ENCODE measurements around the gene AKAP6.

Gene AKAP6

GRCh38 chr14:32841698-32842097 lies 512.6 kb downstream of the AKAP6 start:
- DNase-seq, result no peak

DNA sequence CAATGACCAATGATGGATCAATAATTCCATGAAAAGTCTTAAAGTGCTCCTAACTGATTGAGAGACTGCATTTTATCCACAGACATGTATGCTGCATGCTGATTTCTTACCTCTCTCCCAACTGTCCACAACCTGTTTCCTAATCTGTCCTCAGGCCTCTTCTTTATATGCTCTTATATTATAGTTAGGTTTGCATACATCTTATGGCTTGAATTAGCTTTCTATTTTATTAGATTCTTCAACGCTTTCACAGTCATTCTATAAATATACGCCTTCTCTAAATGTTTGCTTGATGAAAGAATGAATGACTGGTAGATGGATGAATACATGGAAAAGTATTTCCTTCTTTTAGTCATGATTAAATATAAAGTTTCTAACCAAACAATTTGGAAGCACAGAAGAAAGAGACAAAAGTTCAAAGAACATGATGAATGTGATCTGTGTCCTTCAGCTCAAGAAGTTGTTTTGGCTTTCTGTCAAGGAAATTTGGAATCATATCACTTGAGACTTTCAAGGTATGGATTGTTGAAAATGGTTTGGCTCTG lies 517.8 kb downstream of the AKAP6 start:
- no peak for DNase-seq

DNA sequence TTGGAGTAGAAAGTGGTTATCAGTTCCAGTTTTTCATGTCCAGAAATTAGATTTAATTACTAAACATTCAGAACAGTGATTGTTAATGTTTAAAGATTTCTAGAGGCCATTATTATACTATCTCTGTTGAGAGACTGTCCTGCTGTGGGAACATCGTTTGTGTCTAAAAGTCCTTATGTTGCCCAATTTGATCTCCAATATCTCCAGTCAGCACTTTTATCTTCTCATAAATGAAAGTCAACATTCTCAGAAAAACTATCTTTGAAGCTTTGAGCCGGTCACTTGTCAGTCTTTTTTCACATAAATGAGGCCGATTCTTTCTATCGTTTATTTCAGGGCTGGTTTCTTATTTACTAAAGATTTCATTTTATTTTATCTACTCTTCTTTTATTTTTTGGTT lies 518.8 kb downstream of the AKAP6 start:
- DNase-seq, result no peak

DNA sequence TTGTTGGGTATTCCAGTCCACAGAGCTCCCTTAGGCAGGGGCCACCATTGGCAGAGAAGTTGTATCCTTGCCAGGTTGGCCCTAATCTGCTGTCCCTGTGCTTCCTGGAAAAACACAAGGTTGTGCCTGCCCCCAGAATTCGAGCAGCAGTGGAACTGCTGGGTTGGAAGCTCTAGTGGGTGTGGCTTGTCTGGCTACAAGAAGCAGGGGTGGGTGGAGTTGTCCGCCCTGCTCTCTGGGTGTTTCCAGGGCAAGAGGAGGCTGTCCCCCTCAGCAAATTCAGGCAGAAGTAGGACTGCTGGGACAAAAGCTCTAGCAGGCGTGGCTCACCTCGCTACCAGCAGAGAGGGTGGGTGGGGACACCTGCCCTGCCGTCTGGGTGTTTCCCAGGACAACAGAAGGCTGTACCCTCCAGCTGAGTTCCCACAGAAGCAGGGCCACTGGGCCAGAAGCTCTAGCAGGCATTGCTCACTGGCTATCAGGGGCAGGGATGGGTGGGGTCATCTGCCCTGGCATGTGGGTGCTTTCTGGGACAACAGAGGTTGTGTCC lies 536.8 kb downstream of the AKAP6 start:
- DNase-seq, result no peak

DNA sequence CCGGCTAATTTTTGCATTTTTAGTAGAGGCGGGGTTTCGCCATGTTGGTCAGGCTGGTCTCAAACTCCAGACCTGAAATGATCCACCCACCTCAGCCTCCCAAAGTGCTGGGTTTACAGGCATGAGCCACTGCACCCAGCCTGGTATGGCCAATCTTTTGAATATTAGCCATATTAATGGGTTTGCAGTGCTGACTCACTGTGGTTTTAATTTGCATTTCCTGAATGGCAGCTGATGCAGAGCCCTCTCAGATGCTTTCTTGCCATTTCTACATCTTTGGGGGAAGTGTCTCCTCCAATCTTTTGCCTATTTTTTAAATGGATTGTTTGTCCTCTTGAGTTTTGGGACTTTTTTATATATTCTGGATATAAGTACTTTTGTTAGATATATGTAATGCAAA lies 554.1 kb downstream of the AKAP6 start:
- DNase-seq, result no peak

Data from NCI-H748 treated with DMSO at 0.1 percent for 48 hours (cell line).